CD4-positive, alpha-beta T cell (primary cell): ENCODE data around the gene SFN. TPM values are rescaled to one million over a fixed set of nuclear protein-coding genes. Genes with fewer than 3 reads are reported as not detected.
"Not testable (repeated sequence)": the region's sequence is repeated elsewhere in the genome, so short reads cannot be mapped to it uniquely, and the experiment has no call there.

Source experiments
- ATAC-seq: fragments of 200-7000 bp; cut with Tn5 transposase; one replicate; pipeline ENCODE4 v1.10.0; 2022; ENCODE audit warnings: mild to moderate bottlenecking; ENCODE audit not compliant: poor library complexity
- CTCF ChIA-PET: fragments of 350-600 bp; sonication (Branson Sonifier 250); formaldehyde crosslinking; loops from one replicate; lab custom pipeline; 2021; ENCODE audit warnings: antibody characterized with exemption, inconsistent platforms; lab: Charles Lee
- POLR2A ChIA-PET: fragments of 350-600 bp; sonication (Branson Sonifier 250); formaldehyde crosslinking; loops from one replicate; lab custom pipeline; 2021; ENCODE audit warnings: antibody characterized with exemption, inconsistent platforms; lab: Charles Lee
- DNase-seq, 14 experiments: peaks; one replicate each; pipeline ENCODE4 v3.0.0-alpha.2; 2013 to 2020; ENCODE audit warnings: mixed read lengths in 2 of 14
- H3K27ac ChIP-seq, 2 donors: one replicate each; pipeline versions ENCODE4 v1.5.1 to v1.7.0; 2013; ENCODE audit warnings: low read length in 2 of 2, low read depth in 1 of 2, mild to moderate bottlenecking in 1 of 2
- H3K27me3 ChIP-seq, 2 experiments: 1 replicate in 1 of 2; 2 replicates in 1 of 2; pipeline versions ENCODE4 v1.6.1 to v1.7.0; 2013; ENCODE audit warnings: low read length in 2 of 2, control low read depth in 1 of 2, mild to moderate bottlenecking in 1 of 2, moderate library complexity in 1 of 2; ENCODE audit not compliant: insufficient read depth in 2 of 2, control insufficient read depth in 1 of 2
- H3K36me3 ChIP-seq: one replicate; pipeline ENCODE4 v1.6.1; 2013; ENCODE audit warnings: low read length, control low read depth; ENCODE audit not compliant: insufficient read depth
- H3K4me1 ChIP-seq: one replicate; pipeline ENCODE4 v1.6.1; 2013; ENCODE audit warnings: low read length, control low read depth; ENCODE audit not compliant: insufficient read depth
- H3K4me3 ChIP-seq: one replicate; pipeline ENCODE4 v1.5.1; 2013; ENCODE audit warnings: mild to moderate bottlenecking, low read length, moderate library complexity
- H3K9me3 ChIP-seq, 2 experiments: 1 replicate in 1 of 2; 2 replicates in 1 of 2; pipeline versions ENCODE4 v1.6.1 to v1.7.0; 2013; ENCODE audit warnings: low read length in 2 of 2, mild to moderate bottlenecking in 2 of 2, control low read depth in 1 of 2, moderate library complexity in 1 of 2; ENCODE audit not compliant: control insufficient read depth in 1 of 2, insufficient read depth in 1 of 2
- H3K27ac Mint-ChIP-seq: one replicate; pipeline ENCODE4 v1.8.0; 2020; ENCODE audit warnings: mixed read lengths
- H3K27me3 Mint-ChIP-seq: one replicate; pipeline ENCODE4 v1.8.0; 2021; ENCODE audit warnings: mixed read lengths
- H3K36me3 Mint-ChIP-seq: one replicate; pipeline ENCODE4 v1.8.0; 2021; ENCODE audit warnings: low read depth, mixed read lengths
- H3K4me1 Mint-ChIP-seq: one replicate; pipeline ENCODE4 v1.8.0; 2021; ENCODE audit warnings: low read depth, mixed read lengths
- H3K4me3 Mint-ChIP-seq: one replicate; pipeline ENCODE4 v1.8.0; 2020; ENCODE audit warnings: mild to moderate bottlenecking, mixed read lengths
- H3K9me3 Mint-ChIP-seq: one replicate; pipeline ENCODE4 v1.8.0; 2020; ENCODE audit warnings: mixed read lengths
- CTCF ChIP-seq: fragments of 200-600 bp; IDR thresholded peaks from one replicate; pipeline ENCODE4 v1.8.0; 2022; ENCODE audit warnings: antibody characterized with exemption, mild to moderate bottlenecking
- intact Hi-C, 2 experiments: fragments of 100-400 bp; cut with DNase I in 1 of 2; cut with micrococcal nuclease in 1 of 2; formaldehyde crosslinking; loops; one replicate each; pipeline versions ENCODE4 v1.15.1 to v1.9.0; 2023 to 2025; cut with DNase I, micrococcal nuclease
- total RNA-seq, 174 experiments: library from RNA in 2 of 174; stranded (reverse) in 2 of 174; gene quantifications; one replicate each; pipeline ENCODE4 v1.2.3 and lab custom pipeline; 2021 to 2026

SFN gene
- total RNA-seq, 2 experiments from 2014 or later: 1.2 to 2.0 TPM

GRCh38 chr1:26839339-26839722 is 23.6 kb upstream of the SFN start:
- H3K27ac ChIP-seq: peak overlapping the region; percentile 7 to 57
- Mint-ChIP-seq H3K4me1 (peaks cover 30% of the 10 kb centered on the region), H3K27ac (peak overlapping the region; percentile 69), H3K27me3 (no peaks in the 10 kb centered on the region), H3K9me3 (no peaks in the 10 kb centered on the region), H3K4me3 (no peak overlapping the region), H3K36me3 (peaks cover 64% of the 10 kb centered on the region)
- POLR2A ChIA-PET: interaction anchor here (1.2 kb wide), 1 partner anchor 26 kb away, joined by 3 read pairs; no protein-coding TSS in a partner anchor
- H3K4me1 ChIP-seq: peaks cover 35% of the 10 kb centered on the region
- TF ChIP-seq CTCF: no peak
- no peak for DNase-seq
- H3K36me3 ChIP-seq: peaks cover 72% of the 10 kb centered on the region
- no peak for ATAC-seq
- intact Hi-C loops: no loop called here
- CTCF ChIA-PET: interaction anchor here (0.6 to 2.1 kb wide), 4 partner anchors 13 to 316 kb away, joined by 3 to 8 read pairs (median 4); partner anchors contain the start of gene ZDHHC18
- H3K4me3 ChIP-seq: no peak overlapping the region
- no peaks in the 10 kb centered on the region for H3K9me3 ChIP-seq
- no peaks in the 10 kb centered on the region for H3K27me3 ChIP-seq

- DNase-seq: no peak
- no peaks in the 10 kb centered on the region for H3K27me3 ChIP-seq
- intact Hi-C loops: loop anchor here in 1 of 2 experiments (5.0 kb wide), 1 partner anchor 38 kb away; no protein-coding TSS in a partner anchor
- H3K36me3 ChIP-seq: peaks cover 71% of the 10 kb centered on the region
- H3K4me3 Mint-ChIP-seq: no peak overlapping the region
- no peak overlapping the region for H3K27ac Mint-ChIP-seq
- H3K27me3 Mint-ChIP-seq: no peaks in the 10 kb centered on the region
- ChIA-PET CTCF (interaction anchor here (0.6 kb wide), 1 partner anchor 316 kb away, joined by 5 read pairs; no protein-coding TSS in a partner anchor), POLR2A (interaction anchor here (1.2 kb wide), 1 partner anchor 26 kb away, joined by 3 read pairs; no protein-coding TSS in a partner anchor)
- ATAC-seq: no peak
- H3K4me1 ChIP-seq: peaks cover 30% of the 10 kb centered on the region
- no peaks in the 10 kb centered on the region for H3K9me3 ChIP-seq
- H3K4me3 ChIP-seq: no peak overlapping the region
- TF ChIP-seq CTCF: no peak
- peak overlapping the region; percentile 7 to 57 for H3K27ac ChIP-seq
- H3K9me3 Mint-ChIP-seq: no peaks in the 10 kb centered on the region
- peaks cover 27% of the 10 kb centered on the region for H3K4me1 Mint-ChIP-seq
- H3K36me3 Mint-ChIP-seq: peaks cover 64% of the 10 kb centered on the region
These were observed 23.2 kb upstream of the SFN start for GRCh38 chr1:26839779-26840178.

- CTCF ChIA-PET: no interaction called here
- Histone ChIP-seq H3K27ac (no peak overlapping the region), H3K4me1 (peaks cover 7% of the 10 kb centered on the region), H3K36me3 (peaks cover 70% of the 10 kb centered on the region), H3K9me3 (no peaks in the 10 kb centered on the region), H3K27me3 (no peaks in the 10 kb centered on the region), H3K4me3 (no peak overlapping the region)
- POLR2A ChIA-PET: no interaction called here
- peaks cover 4% of the 10 kb centered on the region for H3K4me1 Mint-ChIP-seq
- no peak for DNase-seq
- no peak overlapping the region for H3K4me3 Mint-ChIP-seq
- H3K9me3 Mint-ChIP-seq: no peaks in the 10 kb centered on the region
- intact Hi-C loops: loop anchor here in 1 of 2 experiments (5.0 kb wide), 1 partner anchor 33 kb away; no protein-coding TSS in a partner anchor
- H3K36me3 Mint-ChIP-seq: peaks cover 59% of the 10 kb centered on the region
- H3K27me3 Mint-ChIP-seq: no peaks in the 10 kb centered on the region
- TF ChIP-seq CTCF: no peak
- peak overlapping the region; percentile 44 for H3K27ac Mint-ChIP-seq
- ATAC-seq: no peak
These were observed 18.3 kb upstream of the SFN start for GRCh38 chr1:26844424-26845196.

- H3K4me3 Mint-ChIP-seq, H3K27me3 ChIP-seq, H3K9me3 ChIP-seq, H3K9me3 Mint-ChIP-seq, CTCF ChIA-PET, DNase-seq, H3K27ac Mint-ChIP-seq, intact Hi-C loops, H3K27ac ChIP-seq, H3K4me3 ChIP-seq, H3K27me3 Mint-ChIP-seq, H3K4me1 ChIP-seq, ATAC-seq: not testable (repeated sequence)
- H3K36me3 ChIP-seq: peaks cover 74% of the 10 kb centered on the region
- Mint-ChIP-seq H3K4me1 (peaks cover 10% of the 10 kb centered on the region), H3K36me3 (peaks cover 78% of the 10 kb centered on the region)
- POLR2A ChIA-PET: interaction anchor here (1.5 kb wide), 1 partner anchor 17 kb away, joined by 4 read pairs; no protein-coding TSS in a partner anchor
These were observed 15.1 kb upstream of the SFN start for GRCh38 chr1:26847826-26848225.
